HFF-Myc (cell line): ENCODE data around the gene PRKD1.
"Not testable (repeated sequence)": the region's sequence is repeated elsewhere in the genome, so short reads cannot be mapped to it uniquely, and the experiment has no call there.

Source experiments
- DNase-seq: peaks from one replicate; pipeline ENCODE4 v3.0.0-alpha.2; 2011; ENCODE audit warnings: low read depth; ENCODE audit errors: extremely low read depth
- H3K4me3 ChIP-seq: replicated peaks from 2 replicates; pipeline ENCODE4 v1.5.1; 2011; ENCODE audit warnings: low read depth, mild to moderate bottlenecking, control low read depth, low read length
- CTCF ChIP-seq: IDR thresholded peaks from 2 replicates; pipeline ENCODE4 v1.5.1; 2012; ENCODE audit warnings: mild to moderate bottlenecking, low read depth, low read length, control low read depth; ENCODE audit errors: missing control alignments

Gene PRKD1

GRCh38 chr14:29798811-29799210, 128.8 kb downstream of the PRKD1 start:
- no peak overlapping the region for H3K4me3 ChIP-seq
- DNase-seq, result no peak
- TF ChIP-seq CTCF, result no peak

GRCh38 chr14:29798108-29798663, 129.5 kb downstream of the PRKD1 start:
- no peak overlapping the region for H3K4me3 ChIP-seq
- TF ChIP-seq CTCF, result no peak
- DNase-seq, result no peak

- no peak for TF ChIP-seq CTCF
- no peak for DNase-seq
- no peak overlapping the region for H3K4me3 ChIP-seq
Observed at GRCh38 chr14:29796853-29797252, 130.8 kb downstream of the PRKD1 start.

GRCh38 chr14:29789475-29789874, 138.2 kb downstream of the PRKD1 start:
- no peak for TF ChIP-seq CTCF
- no peak overlapping the region for H3K4me3 ChIP-seq
- DNase-seq, result no peak

GRCh38 chr14:29788093-29788492, 139.6 kb downstream of the PRKD1 start:
- no peak for TF ChIP-seq CTCF
- H3K4me3 ChIP-seq, result no peak overlapping the region
- no peak for DNase-seq

GRCh38 chr14:29783556-29783955, 144.1 kb downstream of the PRKD1 start:
- no peak overlapping the region for H3K4me3 ChIP-seq
- no peak for DNase-seq
- TF ChIP-seq CTCF, result no peak

GRCh38 chr14:29782041-29782440, 145.6 kb downstream of the PRKD1 start:
- TF ChIP-seq CTCF, result no peak
- no peak for DNase-seq
- H3K4me3 ChIP-seq, result no peak overlapping the region

- DNase-seq, H3K4me3 ChIP-seq: not testable (repeated sequence)
Observed at GRCh38 chr14:29777142-29777541, 150.5 kb downstream of the PRKD1 start.
